Brain microvascular endothelial cell (primary cell): ENCODE data around the gene BCAR3.

Experiments
- DNase-seq: peaks from one replicate; pipeline ENCODE4 v3.0.0-alpha.2; 2020
- H3K27ac ChIP-seq: fragments of 250-450 bp; sonication (Bioruptor Pico); 2 replicates; pipeline ENCODE4 v1.5.1; 2020; ENCODE audit warnings: mild to moderate bottlenecking, moderate library complexity
- H3K27me3 ChIP-seq: fragments of 250-450 bp; sonication (Bioruptor Pico); replicated peaks from 2 replicates; pipeline ENCODE4 v1.5.1; 2020; ENCODE audit warnings: mild to moderate bottlenecking
- H3K36me3 ChIP-seq: fragments of 250-450 bp; sonication (Bioruptor Pico); replicated peaks from 2 replicates; pipeline ENCODE4 v1.5.1; 2020; ENCODE audit warnings: mild to moderate bottlenecking
- H3K4me3 ChIP-seq: 2 replicates; pipeline ENCODE4 v1.5.1; 2011; ENCODE audit warnings: low read depth, mild to moderate bottlenecking, control low read depth, low read length, moderate library complexity
- CTCF ChIP-seq: IDR thresholded peaks from 2 replicates; pipeline ENCODE4 v1.5.1; 2011; ENCODE audit warnings: low read depth, mild to moderate bottlenecking, moderate library complexity, low read length, control low read depth, inconsistent platforms; ENCODE audit errors: missing control alignments
- in situ Hi-C: cut with HindIII; loops from 2 replicates; pipeline ENCODE4 v1.10.0; 2017; ENCODE audit warnings: low sequenced_read_pairs, low pct_ligation_motif_present

BCAR3 gene

GRCh38 chr1:93599479-93599878 lies 82.2 kb downstream of the BCAR3 start:
- in situ Hi-C loops = no loop called here
- H3K4me3 ChIP-seq = no peak overlapping the region
- H3K36me3 ChIP-seq = no peaks in the 10 kb centered on the region
- H3K27ac ChIP-seq = no peak overlapping the region
- no peaks in the 10 kb centered on the region for H3K27me3 ChIP-seq
- no peak for TF ChIP-seq CTCF
- no peak for DNase-seq

- H3K4me3 ChIP-seq = no peak overlapping the region
- no peak overlapping the region for H3K27ac ChIP-seq
- no peak for TF ChIP-seq CTCF
- DNase-seq = no peak
- no peaks in the 10 kb centered on the region for H3K27me3 ChIP-seq
- in situ Hi-C loops = no loop called here
- H3K36me3 ChIP-seq = no peaks in the 10 kb centered on the region
These were observed 82.7 kb downstream of the BCAR3 start for GRCh38 chr1:93598861-93599439.

- H3K27ac ChIP-seq = no peak overlapping the region
- in situ Hi-C loops = no loop called here
- no peak overlapping the region for H3K4me3 ChIP-seq
- no peak for TF ChIP-seq CTCF
- no peaks in the 10 kb centered on the region for H3K27me3 ChIP-seq
- H3K36me3 ChIP-seq = no peaks in the 10 kb centered on the region
- DNase-seq = no peak
These were observed 83.2 kb downstream of the BCAR3 start for GRCh38 chr1:93598396-93598795.

- DNase-seq = no peak
- in situ Hi-C loops = no loop called here
- Histone ChIP-seq H3K27ac (no peak overlapping the region), H3K4me3 (no peak overlapping the region), H3K27me3 (no peaks in the 10 kb centered on the region), H3K36me3 (no peaks in the 10 kb centered on the region)
- no peak for TF ChIP-seq CTCF
These were observed 83.9 kb downstream of the BCAR3 start for GRCh38 chr1:93597709-93598108.

GRCh38 chr1:93596329-93597089 lies 85.1 kb downstream of the BCAR3 start:
- Histone ChIP-seq H3K27ac (no peak overlapping the region), H3K4me3 (no peak overlapping the region), H3K27me3 (no peaks in the 10 kb centered on the region), H3K36me3 (peaks cover 6% of the 10 kb centered on the region)
- TF ChIP-seq CTCF = no peak
- in situ Hi-C loops = no loop called here
- no peak for DNase-seq
